Stimulated activated CD8-positive, alpha-beta memory T cell treated with anti-CD3 and anti-CD28 coated beads, Interleukin-15, amount 100 ng/mL, for 48 hours (primary cell): ENCODE data around the gene SLC15A2.

Source experiments
- DNase-seq, 2 donors: peaks; one replicate each; pipeline ENCODE4 v3.0.0-alpha.2; 2020; ENCODE audit warnings: low read depth in 2 of 2

The SLC15A2 gene

GRCh38 chr3:121981473-121981872 lies 87.3 kb downstream of the SLC15A2 start:
- no peak for DNase-seq

- DNase-seq: no peak
These were observed 91.6 kb downstream of the SLC15A2 start for GRCh38 chr3:121985846-121986245.

- DNase-seq: no peak
These were observed 93.9 kb downstream of the SLC15A2 start for GRCh38 chr3:121988146-121988545.

GRCh38 chr3:121989943-121990342 lies 95.7 kb downstream of the SLC15A2 start:
- DNase-seq: no peak

GRCh38 chr3:121992601-121993560 lies 98.7 kb downstream of the SLC15A2 start:
- DNase-seq: no peak
